DND-41 (cell line): Measurements from ENCODE around the gene DSCAM.

Experiments used
- ATAC-seq: fragments of 200-7000 bp; cut with Tn5 transposase; 3 replicates; pipeline ENCODE4 v1.9.1; 2021; ENCODE audit warnings: low read depth; ENCODE audit not compliant: insufficient read depth
- DNase-seq: peaks from one replicate; pipeline ENCODE4 v3.0.0-alpha.2; 2020
- H2AFZ ChIP-seq: 2 replicates; pipeline ENCODE4 v1.6.0; 2012; ENCODE audit warnings: low read depth, low read length
- H3K27ac ChIP-seq: 2 replicates; pipeline ENCODE4 v1.5.1; 2012; ENCODE audit warnings: low read length, inconsistent platforms
- H3K27me3 ChIP-seq: fragments of 200-600 bp; sonication (generic); 2 replicates; pipeline ENCODE4 v1.6.0; 2012; ENCODE audit warnings: low read length, mild to moderate bottlenecking, inconsistent platforms; ENCODE audit not compliant: insufficient read depth, poor library complexity
- H3K36me3 ChIP-seq: 2 replicates; pipeline ENCODE4 v1.5.1; 2012; ENCODE audit warnings: low read length, inconsistent platforms; ENCODE audit not compliant: insufficient read depth
- H3K4me1 ChIP-seq: 2 replicates; pipeline ENCODE4 v1.5.1; 2012; ENCODE audit warnings: mild to moderate bottlenecking, low read length; ENCODE audit not compliant: insufficient read depth
- H3K4me2 ChIP-seq: 2 replicates; pipeline ENCODE4 v1.6.0; 2012; ENCODE audit warnings: mild to moderate bottlenecking, moderate library complexity, low read length, inconsistent platforms; ENCODE audit not compliant: insufficient read depth
- H3K4me3 ChIP-seq, 2 experiments: fragments of 200-600 bp in 1 of 2; shearing (Covaris generic) in 1 of 2; 2 replicates each; pipeline ENCODE4 v1.5.1; 2012 to 2016; ENCODE audit warnings: inconsistent platforms in 2 of 2, low read length in 2 of 2, mild to moderate bottlenecking in 2 of 2, low read depth in 1 of 2, moderate library complexity in 1 of 2
- H3K79me2 ChIP-seq: 2 replicates; pipeline ENCODE4 v1.6.0; 2012; ENCODE audit warnings: low read length, inconsistent platforms; ENCODE audit not compliant: insufficient read depth
- H3K9ac ChIP-seq: 2 replicates; pipeline ENCODE4 v1.6.0; 2012; ENCODE audit warnings: low read depth, mild to moderate bottlenecking, inconsistent platforms, low read length, moderate library complexity
- H3K9me3 ChIP-seq: 2 replicates; pipeline ENCODE4 v1.5.1; 2012; ENCODE audit warnings: low read length, moderate library complexity, mild to moderate bottlenecking, inconsistent platforms; ENCODE audit not compliant: insufficient read depth, severe bottlenecking
- H4K20me1 ChIP-seq: 2 replicates; pipeline ENCODE4 v1.6.0; 2012; ENCODE audit warnings: low read length; ENCODE audit not compliant: insufficient read depth
- CTCF ChIP-seq: IDR thresholded peaks from 2 replicates; pipeline ENCODE4 v1.5.1; 2012; ENCODE audit warnings: borderline replicate concordance, low read length, moderate library complexity, mild to moderate bottlenecking; ENCODE audit not compliant: poor library complexity, severe bottlenecking; ENCODE audit errors: extremely low read depth
- EZH2 ChIP-seq: IDR thresholded peaks from 3 replicates; pipeline ENCODE4 v1.6.1; 2012; ENCODE audit warnings: borderline replicate concordance, low read depth, mild to moderate bottlenecking, moderate library complexity, low read length, inconsistent platforms; ENCODE audit not compliant: severe bottlenecking

DSCAM gene

GRCh38 chr21:40689217-40689616, 157.7 kb downstream of the DSCAM start:
- Histone ChIP-seq H3K4me1 (no peaks in the 10 kb centered on the region), H3K4me3 (no peak overlapping the region), H3K27ac (no peak overlapping the region), H3K9ac (no peak overlapping the region), H3K9me3 (no peaks in the 10 kb centered on the region), H3K4me2 (no peak overlapping the region), H2AFZ (no peak overlapping the region), H3K36me3 (no peaks in the 10 kb centered on the region), H3K27me3 (peaks cover 26% of the 10 kb centered on the region), H3K79me2 (no peaks in the 10 kb centered on the region), H4K20me1 (no peaks in the 10 kb centered on the region)
- TF ChIP-seq CTCF (no peak), EZH2 (no peak)
- no peak for DNase-seq
- ATAC-seq = no peak

GRCh38 chr21:40688106-40688864, 158.7 kb downstream of the DSCAM start:
- H4K20me1 ChIP-seq = no peaks in the 10 kb centered on the region
- no peak for DNase-seq
- no peak overlapping the region for H3K27ac ChIP-seq
- H3K27me3 ChIP-seq = peaks cover 26% of the 10 kb centered on the region
- no peaks in the 10 kb centered on the region for H3K36me3 ChIP-seq
- no peak overlapping the region for H3K9ac ChIP-seq
- no peaks in the 10 kb centered on the region for H3K9me3 ChIP-seq
- TF ChIP-seq CTCF = no peak
- no peak for TF ChIP-seq EZH2
- ATAC-seq = no peak
- H3K4me1 ChIP-seq = no peaks in the 10 kb centered on the region
- H3K79me2 ChIP-seq = no peaks in the 10 kb centered on the region
- no peak overlapping the region for H2AFZ ChIP-seq
- no peak overlapping the region for H3K4me3 ChIP-seq
- no peak overlapping the region for H3K4me2 ChIP-seq

- TF ChIP-seq CTCF (no peak), EZH2 (no peak)
- no peak overlapping the region for H3K4me3 ChIP-seq
- no peak for DNase-seq
- H2AFZ ChIP-seq = no peak overlapping the region
- H3K27me3 ChIP-seq = peaks cover 22% of the 10 kb centered on the region
- no peaks in the 10 kb centered on the region for H3K36me3 ChIP-seq
- no peak for ATAC-seq
- no peaks in the 10 kb centered on the region for H3K9me3 ChIP-seq
- no peak overlapping the region for H3K4me2 ChIP-seq
- H3K27ac ChIP-seq = no peak overlapping the region
- no peaks in the 10 kb centered on the region for H4K20me1 ChIP-seq
- H3K9ac ChIP-seq = no peak overlapping the region
- no peaks in the 10 kb centered on the region for H3K79me2 ChIP-seq
- no peaks in the 10 kb centered on the region for H3K4me1 ChIP-seq
Measured at GRCh38 chr21:40687625-40688024, 159.3 kb downstream of the DSCAM start.

GRCh38 chr21:40686526-40686925, 160.4 kb downstream of the DSCAM start:
- H4K20me1 ChIP-seq = no peaks in the 10 kb centered on the region
- H3K27me3 ChIP-seq = peaks cover 19% of the 10 kb centered on the region
- H3K4me1 ChIP-seq = no peaks in the 10 kb centered on the region
- TF ChIP-seq CTCF = no peak
- TF ChIP-seq EZH2 = no peak
- no peak overlapping the region for H3K4me3 ChIP-seq
- no peak overlapping the region for H3K9ac ChIP-seq
- H2AFZ ChIP-seq = no peak overlapping the region
- H3K9me3 ChIP-seq = no peaks in the 10 kb centered on the region
- no peaks in the 10 kb centered on the region for H3K36me3 ChIP-seq
- DNase-seq (no peak), ATAC-seq (no peak)
- no peak overlapping the region for H3K4me2 ChIP-seq
- H3K79me2 ChIP-seq = no peaks in the 10 kb centered on the region
- H3K27ac ChIP-seq = no peak overlapping the region
